Measurements from ENCODE around the gene NCS1.

GRCh38 chr9:130236436-130236985, 64.3 kb downstream of the NCS1 start:
- TF ChIP-seq EZH2 (IDR thresholded peaks at IDR 0.05; ENCODE audit: borderline replicate concordance, low read length) (no peak), CTCF (conservative IDR thresholded peaks at IDR 0.05 in 1 of 2, IDR thresholded peaks at IDR 0.05 in 1 of 2; ENCODE audit: extremely low read depth in 1 of 2, insufficient read depth in 1 of 2, low read depth in 1 of 2, low read length in 2 of 2) (no peak)

All from mammary epithelial cell (primary cell).